HepG2 (cell line): ENCODE measurements around the gene ENO3. TPM values are rescaled to one million over a fixed set of nuclear protein-coding genes. Genes with fewer than 3 reads are reported as not detected.

ENCODE experiments used
- CCDC6 ChIP-seq: sonication (generic); formaldehyde crosslinking; IDR thresholded peaks from 2 replicates; pipeline ENCODE4 v1.8.1; 2022; ENCODE audit warnings: mild to moderate bottlenecking, missing genetic modification reagents, moderate library complexity
- EP300 ChIP-seq, 3 experiments: sonication (generic) in 1 of 3; formaldehyde crosslinking in 1 of 3; IDR thresholded peaks; 2 replicates each; pipeline versions ENCODE4 v1.5.1 to v1.6.1; 2011 to 2020; ENCODE audit warnings: low read depth in 2 of 3, low read length in 2 of 3, borderline replicate concordance in 1 of 3, improper control_type of control experiment in 1 of 3, mild to moderate bottlenecking in 1 of 3, missing genetic modification reagents in 1 of 3, moderate library complexity in 1 of 3
- HNRNPUL1 ChIP-seq: fragments of 200-400 bp; formaldehyde crosslinking; IDR thresholded peaks from 2 replicates; pipeline ENCODE4 v1.6.1; 2017; ENCODE audit warnings: low read depth, mild to moderate bottlenecking, low read length, moderate library complexity
- IRF2 ChIP-seq: IDR thresholded peaks from 2 replicates; pipeline ENCODE4 v1.6.1; 2018; ENCODE audit warnings: missing genetic modification reagents, missing compliant biosample characterization
- NR2F2 ChIP-seq: IDR thresholded peaks from 2 replicates; pipeline ENCODE4 v1.6.1; 2012; ENCODE audit warnings: low read depth, inconsistent platforms, borderline replicate concordance
- TCF12 ChIP-seq, 2 experiments: fragments of 450-650 bp in 1 of 2; sonication (generic) in 1 of 2; formaldehyde crosslinking in 1 of 2; IDR thresholded peaks; 2 replicates each; pipeline versions ENCODE4 v1.6.1 to v1.8.0; 2017 to 2022; ENCODE audit warnings: antibody characterized with exemption in 1 of 2, mild to moderate bottlenecking in 1 of 2, missing genetic modification reagents in 1 of 2, moderate library complexity in 1 of 2
- ZBTB42 ChIP-seq: sonication (generic); formaldehyde crosslinking; IDR thresholded peaks from 2 replicates; pipeline ENCODE4 v1.5.0; 2020; ENCODE audit warnings: mild to moderate bottlenecking, missing genetic modification reagents
- ZNF230 ChIP-seq: sonication (generic); formaldehyde crosslinking; IDR thresholded peaks from 2 replicates; pipeline ENCODE4 v1.4.0; 2020; ENCODE audit warnings: mild to moderate bottlenecking, missing genetic modification reagents
- ZNF263 ChIP-seq: sonication (generic); formaldehyde crosslinking; IDR thresholded peaks from 2 replicates; pipeline ENCODE4 v1.4.0; 2020; ENCODE audit warnings: missing genetic modification reagents
- ZNF781 ChIP-seq: sonication (generic); formaldehyde crosslinking; IDR thresholded peaks from 2 replicates; pipeline ENCODE4 v1.5.1; 2020; ENCODE audit warnings: borderline replicate concordance, mild to moderate bottlenecking, missing genetic modification reagents; ENCODE audit errors: not compliant biosample characterization
- ZSCAN25 ChIP-seq: sonication (generic); formaldehyde crosslinking; IDR thresholded peaks from 2 replicates; pipeline ENCODE4 v1.8.0; 2022; ENCODE audit warnings: mild to moderate bottlenecking, missing genetic modification reagents
- polyA plus RNA-seq, 8 experiments: library from polyadenylated mRNA; depleted of rRNA in 3 of 8; stranded (reverse) in 7 of 8; unstranded in 1 of 8; fragments of >200 nt; fragmentation: Illumina TruSeq in 4 of 8; extraction: Trizol in 4 of 8; gene quantifications; 2 replicates each; pipeline versions ENCODE4 v1.2.1 to v1.2.3, GENCODE V29; 2011 to 2016; ENCODE audit warnings: low read depth in 4 of 8, missing spikeins in 1 of 8, mixed read lengths in 1 of 8; ENCODE audit not compliant: insufficient read depth in 1 of 8
- total RNA-seq, 5 experiments: library from RNA; depleted of rRNA; stranded (reverse); fragments of >200 nt; fragmentation: Illumina TruSeq; extraction: Trizol; gene quantifications; 2 replicates each; pipeline ENCODE4 v1.2.3, GENCODE V29; 2016; ENCODE audit warnings: low read depth in 1 of 5
- TF ChIP-seq, protein P1 (sequence below): sonication (generic); formaldehyde crosslinking; IDR thresholded peaks from 2 replicates; pipeline ENCODE4 v1.4.0; 2020; ENCODE audit warnings: missing genetic modification reagents
- TF ChIP-seq, protein P2 (sequence below): sonication (generic); formaldehyde crosslinking; IDR thresholded peaks from 2 replicates; pipeline ENCODE4 v1.4.0; 2020; ENCODE audit warnings: missing genetic modification reagents
- TF ChIP-seq, protein P3 (sequence below): sonication (generic); formaldehyde crosslinking; IDR thresholded peaks from 2 replicates; pipeline ENCODE4 v1.4.0; 2020; ENCODE audit warnings: low read depth, mild to moderate bottlenecking, missing genetic modification reagents
- TF ChIP-seq, protein P4 (sequence below): sonication (generic); formaldehyde crosslinking; IDR thresholded peaks from 2 replicates; pipeline ENCODE4 v1.5.1; 2020; ENCODE audit warnings: mild to moderate bottlenecking, missing genetic modification reagents, moderate library complexity
- TF ChIP-seq, protein P5 (sequence below): sonication (generic); formaldehyde crosslinking; IDR thresholded peaks from 2 replicates; pipeline ENCODE4 v1.4.0; 2020; ENCODE audit warnings: mild to moderate bottlenecking, missing genetic modification reagents
- TF ChIP-seq, protein P6 (sequence below): sonication (generic); formaldehyde crosslinking; IDR thresholded peaks from 2 replicates; pipeline ENCODE4 v1.8.0; 2022; ENCODE audit warnings: low read depth, missing genetic modification reagents

ENO3 gene
- total and polyA plus RNA-seq, 2 of the 13 experiments (the other 11 are each of a cell fraction or from before 2014, with no cell fraction given), result 59.8 to 69.8 TPM

DNA sequence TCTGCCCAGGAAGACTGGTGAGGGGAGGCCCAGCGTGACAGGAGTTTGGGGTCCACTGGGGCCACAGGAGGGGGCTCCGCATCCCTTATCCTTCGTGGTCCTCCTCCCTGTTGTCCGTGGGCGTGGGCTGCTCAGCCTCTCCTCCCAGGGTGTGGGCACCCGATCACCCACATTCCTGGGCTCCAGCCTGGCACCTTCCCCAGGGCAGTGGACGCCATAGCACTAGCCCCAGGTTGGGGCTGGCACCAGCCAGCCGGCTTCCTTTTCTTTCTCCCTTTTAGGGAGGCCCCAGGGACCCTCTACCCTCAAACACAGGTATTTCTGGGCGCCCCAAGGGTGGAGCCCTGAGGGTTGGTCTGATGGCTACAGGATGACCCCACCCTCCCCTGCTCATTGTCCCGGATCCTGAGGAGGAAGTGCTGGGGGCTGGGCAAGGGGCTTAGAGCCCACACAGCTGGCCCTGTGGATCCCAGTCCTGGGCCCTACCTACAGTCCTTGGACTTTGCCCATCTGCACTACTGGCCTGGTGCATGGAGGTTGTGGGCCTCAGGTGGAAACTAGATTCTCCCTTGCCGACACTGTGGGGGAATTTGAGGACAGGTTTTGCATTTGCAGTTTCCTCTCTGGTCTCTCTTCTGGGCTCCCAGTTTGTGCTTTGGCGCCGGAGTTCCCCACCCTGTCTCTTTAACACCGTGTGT, 48.0 kb downstream of the ENO3 start (continued):
- TF ChIP-seq, protein P1, sequence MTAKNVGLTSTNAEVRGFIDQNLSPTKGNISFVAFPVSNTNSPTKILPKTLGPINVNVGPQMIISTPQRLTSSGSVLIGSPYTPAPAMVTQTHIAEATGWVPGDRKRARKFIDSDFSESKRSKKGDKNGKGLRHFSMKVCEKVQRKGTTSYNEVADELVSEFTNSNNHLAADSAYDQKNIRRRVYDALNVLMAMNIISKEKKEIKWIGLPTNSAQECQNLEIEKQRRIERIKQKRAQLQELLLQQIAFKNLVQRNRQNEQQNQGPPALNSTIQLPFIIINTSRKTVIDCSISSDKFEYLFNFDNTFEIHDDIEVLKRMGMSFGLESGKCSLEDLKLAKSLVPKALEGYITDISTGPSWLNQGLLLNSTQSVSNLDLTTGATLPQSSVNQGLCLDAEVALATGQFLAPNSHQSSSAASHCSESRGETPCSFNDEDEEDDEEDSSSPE (CRISPR knock-in tag), result peak; percentile 51; the same call in 1 of the 2 replicates
- TF ChIP-seq, protein P2, sequence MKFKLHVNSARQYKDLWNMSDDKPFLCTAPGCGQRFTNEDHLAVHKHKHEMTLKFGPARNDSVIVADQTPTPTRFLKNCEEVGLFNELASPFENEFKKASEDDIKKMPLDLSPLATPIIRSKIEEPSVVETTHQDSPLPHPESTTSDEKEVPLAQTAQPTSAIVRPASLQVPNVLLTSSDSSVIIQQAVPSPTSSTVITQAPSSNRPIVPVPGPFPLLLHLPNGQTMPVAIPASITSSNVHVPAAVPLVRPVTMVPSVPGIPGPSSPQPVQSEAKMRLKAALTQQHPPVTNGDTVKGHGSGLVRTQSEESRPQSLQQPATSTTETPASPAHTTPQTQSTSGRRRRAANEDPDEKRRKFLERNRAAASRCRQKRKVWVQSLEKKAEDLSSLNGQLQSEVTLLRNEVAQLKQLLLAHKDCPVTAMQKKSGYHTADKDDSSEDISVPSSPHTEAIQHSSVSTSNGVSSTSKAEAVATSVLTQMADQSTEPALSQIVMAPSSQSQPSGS (CRISPR knock-in tag), result peak; percentile 41; the same call in 1 of the 2 replicates
- TF ChIP-seq TCF12 (IDR thresholded peaks at IDR 0.05) (no peak), TCF12 (CRISPR knock-in tag; IDR thresholded peaks at IDR 0.05) (peak; percentile 45; the same call in 1 of the 2 replicates), ZBTB42 (CRISPR knock-in tag) (no peak), NR2F2 (peak; percentile 4; the same call in 1 of the 2 replicates), IRF2 (CRISPR knock-in tag) (peak; percentile 64; the same call in 1 of the 2 replicates), CCDC6 (CRISPR knock-in tag) (no peak), HNRNPUL1 (no peak), ZNF263 (no peak), ZSCAN25 (CRISPR knock-in tag) (no peak), ZNF781 (CRISPR knock-in tag) (peak; percentile 50), EP300 (IDR thresholded peaks at IDR 0.05; ENCODE audit: low read depth in 2 of 2, low read length in 2 of 2) (peak in 1 of 2 experiments; percentile 52; a peak in 1 of 4 replicates), EP300 (CRISPR knock-in tag; IDR thresholded peaks at IDR 0.05; ENCODE audit: borderline replicate concordance) (peak; percentile 43; the same call in 1 of the 2 replicates), ZNF230 (no peak)
- TF ChIP-seq, protein P3, sequence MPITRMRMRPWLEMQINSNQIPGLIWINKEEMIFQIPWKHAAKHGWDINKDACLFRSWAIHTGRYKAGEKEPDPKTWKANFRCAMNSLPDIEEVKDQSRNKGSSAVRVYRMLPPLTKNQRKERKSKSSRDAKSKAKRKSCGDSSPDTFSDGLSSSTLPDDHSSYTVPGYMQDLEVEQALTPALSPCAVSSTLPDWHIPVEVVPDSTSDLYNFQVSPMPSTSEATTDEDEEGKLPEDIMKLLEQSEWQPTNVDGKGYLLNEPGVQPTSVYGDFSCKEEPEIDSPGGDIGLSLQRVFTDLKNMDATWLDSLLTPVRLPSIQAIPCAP, result no peak
- TF ChIP-seq, protein P4, sequence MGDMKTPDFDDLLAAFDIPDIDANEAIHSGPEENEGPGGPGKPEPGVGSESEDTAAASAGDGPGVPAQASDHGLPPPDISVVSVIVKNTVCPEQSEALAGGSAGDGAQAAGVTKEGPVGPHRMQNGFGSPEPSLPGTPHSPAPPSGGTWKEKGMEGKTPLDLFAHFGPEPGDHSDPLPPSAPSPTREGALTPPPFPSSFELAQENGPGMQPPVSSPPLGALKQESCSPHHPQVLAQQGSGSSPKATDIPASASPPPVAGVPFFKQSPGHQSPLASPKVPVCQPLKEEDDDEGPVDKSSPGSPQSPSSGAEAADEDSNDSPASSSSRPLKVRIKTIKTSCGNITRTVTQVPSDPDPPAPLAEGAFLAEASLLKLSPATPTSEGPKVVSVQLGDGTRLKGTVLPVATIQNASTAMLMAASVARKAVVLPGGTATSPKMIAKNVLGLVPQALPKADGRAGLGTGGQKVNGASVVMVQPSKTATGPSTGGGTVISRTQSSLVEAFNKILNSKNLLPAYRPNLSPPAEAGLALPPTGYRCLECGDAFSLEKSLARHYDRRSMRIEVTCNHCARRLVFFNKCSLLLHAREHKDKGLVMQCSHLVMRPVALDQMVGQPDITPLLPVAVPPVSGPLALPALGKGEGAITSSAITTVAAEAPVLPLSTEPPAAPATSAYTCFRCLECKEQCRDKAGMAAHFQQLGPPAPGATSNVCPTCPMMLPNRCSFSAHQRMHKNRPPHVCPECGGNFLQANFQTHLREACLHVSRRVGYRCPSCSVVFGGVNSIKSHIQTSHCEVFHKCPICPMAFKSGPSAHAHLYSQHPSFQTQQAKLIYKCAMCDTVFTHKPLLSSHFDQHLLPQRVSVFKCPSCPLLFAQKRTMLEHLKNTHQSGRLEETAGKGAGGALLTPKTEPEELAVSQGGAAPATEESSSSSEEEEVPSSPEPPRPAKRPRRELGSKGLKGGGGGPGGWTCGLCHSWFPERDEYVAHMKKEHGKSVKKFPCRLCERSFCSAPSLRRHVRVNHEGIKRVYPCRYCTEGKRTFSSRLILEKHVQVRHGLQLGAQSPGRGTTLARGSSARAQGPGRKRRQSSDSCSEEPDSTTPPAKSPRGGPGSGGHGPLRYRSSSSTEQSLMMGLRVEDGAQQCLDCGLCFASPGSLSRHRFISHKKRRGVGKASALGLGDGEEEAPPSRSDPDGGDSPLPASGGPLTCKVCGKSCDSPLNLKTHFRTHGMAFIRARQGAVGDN (CRISPR knock-in tag), result peak; percentile 85
- TF ChIP-seq, protein P5, sequence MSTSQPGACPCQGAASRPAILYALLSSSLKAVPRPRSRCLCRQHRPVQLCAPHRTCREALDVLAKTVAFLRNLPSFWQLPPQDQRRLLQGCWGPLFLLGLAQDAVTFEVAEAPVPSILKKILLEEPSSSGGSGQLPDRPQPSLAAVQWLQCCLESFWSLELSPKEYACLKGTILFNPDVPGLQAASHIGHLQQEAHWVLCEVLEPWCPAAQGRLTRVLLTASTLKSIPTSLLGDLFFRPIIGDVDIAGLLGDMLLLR (CRISPR knock-in tag), result peak; percentile 68; the same call in 1 of the 2 replicates
- TF ChIP-seq, protein P6, sequence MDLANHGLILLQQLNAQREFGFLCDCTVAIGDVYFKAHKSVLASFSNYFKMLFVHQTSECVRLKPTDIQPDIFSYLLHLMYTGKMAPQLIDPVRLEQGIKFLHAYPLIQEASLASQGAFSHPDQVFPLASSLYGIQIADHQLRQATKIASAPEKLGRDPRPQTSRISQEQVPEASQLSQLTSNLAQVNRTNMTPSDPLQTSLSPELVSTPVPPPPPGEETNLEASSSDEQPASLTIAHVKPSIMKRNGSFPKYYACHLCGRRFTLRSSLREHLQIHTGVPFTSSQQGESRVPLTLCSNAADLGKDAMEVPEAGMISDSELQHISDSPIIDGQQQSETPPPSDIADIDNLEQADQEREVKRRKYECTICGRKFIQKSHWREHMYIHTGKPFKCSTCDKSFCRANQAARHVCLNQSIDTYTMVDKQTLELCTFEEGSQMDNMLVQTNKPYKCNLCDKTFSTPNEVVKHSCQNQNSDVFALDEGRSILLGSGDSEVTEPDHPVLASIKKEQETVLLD (CRISPR knock-in tag), result no peak
